GM12878 (cell line): ENCODE results near the gene PRPF31. TPM values are rescaled to one million over a fixed set of nuclear protein-coding genes. Genes with fewer than 3 reads are reported as not detected.

Experiments used
- ATAC-seq: fragments of 200-7000 bp; cut with Tn5 transposase; 3 replicates; pipeline ENCODE4 v1.9.1; 2020; ENCODE audit warnings: mild to moderate bottlenecking, moderate library complexity
- BruUV-seq: library from RNA; stranded (reverse); fragments of 400-500 nt; replicated peaks from 2 replicates; lab custom pipeline; 2021; lab: Mats Ljungman, UMichigan
- CTCF ChIA-PET: fragments of 300-600 bp; sonication (Branson Sonifier 250); formaldehyde crosslinking; extraction: SDS; loops from one replicate; lab custom pipeline; 2021; ENCODE audit warnings: inconsistent platforms; lab: Yijun Ruan, JAX
- POLR2A ChIA-PET: fragments of 350-600 bp; formaldehyde crosslinking; extraction: SDS; loops from one replicate; lab custom pipeline; 2021; ENCODE audit warnings: inconsistent platforms; lab: Charles Lee
- RAD21 ChIA-PET: fragments of 300-600 bp; sonication (Branson Sonifier 250); formaldehyde crosslinking; loops from one replicate; lab custom pipeline; 2023; ENCODE audit warnings: antibody characterized with exemption; ENCODE audit not compliant: unreplicated experiment; lab: Charles Lee
- SMC1A ChIA-PET: fragments of 300-600 bp; sonication (Branson Sonifier 250); formaldehyde crosslinking; loops from one replicate; lab custom pipeline; 2023; ENCODE audit not compliant: unreplicated experiment, uncharacterized antibody; lab: Charles Lee
- DNase-seq: peaks from one replicate; pipeline ENCODE4 v3.0.0-alpha.2; 2011; ENCODE audit warnings: low read depth, low spot score
- FAIRE-seq: peaks from 3 replicates; lab custom pipeline; 2011; peaks lifted over from hg19 to GRCh38; lab: Jason Lieb, UNC
- H2AFZ ChIP-seq: 2 replicates; pipeline ENCODE4 v1.6.0; 2011; ENCODE audit warnings: low read depth, low read length, control low read depth; ENCODE audit not compliant: control insufficient read depth
- H3K27ac ChIP-seq: 2 replicates; pipeline ENCODE4 v1.5.1; 2011; ENCODE audit warnings: control low read depth; ENCODE audit not compliant: control insufficient read depth, insufficient read depth
- H3K27me3 ChIP-seq, 2 experiments: replicated peaks in 1 of 2; 2 replicates each; pipeline versions ENCODE4 v1.6.0 to v1.6.1; 2011; ENCODE audit warnings: low read length in 1 of 2; ENCODE audit not compliant: control insufficient read depth in 2 of 2, insufficient read depth in 2 of 2
- H3K36me3 ChIP-seq, 2 experiments: 2 replicates each; pipeline ENCODE4 v1.5.1; 2011; ENCODE audit warnings: low read length in 1 of 2; ENCODE audit not compliant: control insufficient read depth in 2 of 2, insufficient read depth in 2 of 2
- H3K4me1 ChIP-seq: 2 replicates; pipeline ENCODE4 v1.6.1; 2011; ENCODE audit warnings: mild to moderate bottlenecking, low read length, moderate library complexity, mixed read lengths; ENCODE audit not compliant: control insufficient read depth, insufficient read depth
- H3K4me2 ChIP-seq: 2 replicates; pipeline ENCODE4 v1.6.0; 2011; ENCODE audit warnings: control low read depth; ENCODE audit not compliant: control insufficient read depth, insufficient read depth
- H3K4me3 ChIP-seq: fragments of 200-600 bp; sonication (generic); 2 replicates; pipeline ENCODE4 v1.5.1; 2016
- H3K79me2 ChIP-seq: 2 replicates; pipeline ENCODE4 v1.6.0; 2011; ENCODE audit warnings: low read length; ENCODE audit not compliant: control insufficient read depth, insufficient read depth
- H3K9ac ChIP-seq: 2 replicates; pipeline ENCODE4 v1.8.0; 2011; ENCODE audit warnings: low read length, control low read depth, mixed read lengths; ENCODE audit not compliant: control insufficient read depth, insufficient read depth
- H3K9me3 ChIP-seq: replicated peaks from 3 replicates; pipeline ENCODE4 v1.5.1; 2011; ENCODE audit warnings: mild to moderate bottlenecking, low read length; ENCODE audit not compliant: control insufficient read depth, insufficient read depth
- H4K20me1 ChIP-seq: 2 replicates; pipeline ENCODE4 v1.6.0; 2011; ENCODE audit not compliant: control insufficient read depth, insufficient read depth
- CHD4 ChIP-seq: fragments of 200-600 bp; sonication (generic); IDR thresholded peaks from 2 replicates; pipeline ENCODE4 v1.6.1; 2016; ENCODE audit warnings: mild to moderate bottlenecking
- ELK1 ChIP-seq: IDR thresholded peaks from 2 replicates; pipeline ENCODE4 v1.6.1; 2012; ENCODE audit warnings: low read depth, low read length, improper control_type of control experiment
- IKZF2 ChIP-seq, 2 experiments: fragments of 450-650 bp; IDR thresholded peaks; 2 replicates each; pipeline ENCODE4 v1.6.1; 2017; ENCODE audit warnings: mild to moderate bottlenecking in 2 of 2, moderate library complexity in 2 of 2
- JUND ChIP-seq: IDR thresholded peaks from 2 replicates; pipeline ENCODE4 v1.6.1; 2012; ENCODE audit warnings: low read depth, mild to moderate bottlenecking, low read length, improper control_type of control experiment, moderate library complexity
- KLF5 ChIP-seq: fragments of 450-650 bp; IDR thresholded peaks from 2 replicates; pipeline ENCODE4 v1.6.1; 2014; ENCODE audit warnings: mild to moderate bottlenecking; ENCODE audit not compliant: partially characterized antibody
- MTA3 ChIP-seq: IDR thresholded peaks from 2 replicates; pipeline ENCODE4 v1.6.1; 2012; ENCODE audit warnings: low read length, inconsistent platforms, borderline replicate concordance
- MYB ChIP-seq: fragments of 150-350 bp; IDR thresholded peaks from 2 replicates; pipeline ENCODE4 v1.6.1; 2014; ENCODE audit warnings: mild to moderate bottlenecking, low read depth, low read length, borderline replicate concordance
- NFYA ChIP-seq: IDR thresholded peaks from 2 replicates; pipeline ENCODE4 v1.6.1; 2011; ENCODE audit warnings: low read depth, mild to moderate bottlenecking, low read length, improper control_type of control experiment, borderline replicate concordance
- NR2C1 ChIP-seq: fragments of 450-650 bp; IDR thresholded peaks from 2 replicates; pipeline ENCODE4 v1.6.1; 2017; ENCODE audit warnings: antibody characterized with exemption, mild to moderate bottlenecking, moderate library complexity
- PAX8 ChIP-seq: fragments of 450-650 bp; IDR thresholded peaks from 2 replicates; pipeline ENCODE4 v1.6.1; 2017; ENCODE audit warnings: mild to moderate bottlenecking, moderate library complexity
- PML ChIP-seq: IDR thresholded peaks from 2 replicates; pipeline ENCODE4 v1.6.1; 2012; ENCODE audit warnings: low read length, inconsistent platforms
- POLR2AphosphoS2 ChIP-seq: IDR thresholded peaks from 2 replicates; pipeline ENCODE4 v1.6.1; 2011; ENCODE audit warnings: low read depth, mild to moderate bottlenecking, low read length, improper control_type of control experiment, moderate library complexity
- SPI1 ChIP-seq: IDR thresholded peaks from 2 replicates; pipeline ENCODE4 v1.6.1; 2011; ENCODE audit warnings: low read depth, mild to moderate bottlenecking, low read length, moderate library complexity, borderline replicate concordance; ENCODE audit not compliant: insufficient read depth
- ZNF384 ChIP-seq: IDR thresholded peaks from 2 replicates; pipeline ENCODE4 v1.6.1; 2012; ENCODE audit warnings: low read depth, mild to moderate bottlenecking, low read length, improper control_type of control experiment, borderline replicate concordance
- WGBS: methylation state at CpG from one replicate; pipeline ENCODE4 v1.1.6; 2016; ENCODE audit warnings: low lambda C conversion rate; ENCODE audit not compliant: insufficient replicate concordance, insufficient coverage; ENCODE audit errors: missing lambda C conversion rate; 5-methylcytosine and 5-hydroxymethylcytosine counted together
- in situ Hi-C: fragments of 300-500 bp; cut with MboI; formaldehyde crosslinking; loops from 9 replicates; pipeline ENCODE4 v1.14.3; 2018; ENCODE audit warnings: mixed read lengths
- intact Hi-C: fragments of 100-400 bp; cut with micrococcal nuclease; formaldehyde crosslinking; loops from one replicate; pipeline ENCODE4 v1.14.2; 2022; ENCODE audit not compliant: unreplicated experiment
- polyA plus RNA-seq, 11 experiments: library from polyadenylated mRNA; depleted of rRNA in 4 of 11; unstranded in 6 of 11; stranded (reverse) in 5 of 11; fragments of >200 nt; fragmentation: Nextera tagmentation in 4 of 11; fragmentation: Illumina TruSeq in 1 of 11; extraction: Ambion mirVana in 4 of 11; extraction: Trizol in 1 of 11; gene quantifications; 1 replicate in 1 of 11; 2 replicates in 10 of 11; pipeline versions ENCODE4 v1.2.1 to v1.2.3, GENCODE V29; 2011 to 2016; ENCODE audit warnings: inconsistent platforms in 2 of 11, missing spikeins in 2 of 11, low read depth in 1 of 11
- total RNA-seq, 4 experiments: library from RNA; depleted of rRNA in 3 of 4; stranded (reverse); fragments of >200 nt in 3 of 4; fragmentation: Illumina TruSeq in 1 of 4; extraction: Trizol in 1 of 4; gene quantifications; 2 replicates each; pipeline versions ENCODE4 v1.2.1 to v1.2.3, GENCODE V29; 2013 to 2021

The PRPF31 gene
- total and polyA plus RNA-seq, 10 of the 15 experiments (the other 5 are each of a cell fraction or from before 2014, with no cell fraction given): 2.7 to 170 (median 69.7) TPM

- H3K36me3 ChIP-seq: peaks cover 0 to under 1% of the 10 kb centered on the region in 2 experiments; a peak in 2 of 4 replicates
- peaks cover 9% of the 10 kb centered on the region for H3K79me2 ChIP-seq
- TF ChIP-seq MTA3: no peak
- TF ChIP-seq MYB: no peak
- no peak for TF ChIP-seq KLF5
- TF ChIP-seq CHD4: no peak
- TF ChIP-seq POLR2AphosphoS2: no peak
- TF ChIP-seq ZNF384: no peak
- TF ChIP-seq ELK1: no peak
- TF ChIP-seq SPI1: no peak
- TF ChIP-seq NFYA: no peak
- no peak for TF ChIP-seq IKZF2 (IDR thresholded peaks at IDR 0.05)
- no peak for TF ChIP-seq NR2C1
- no peak for TF ChIP-seq PAX8
- no peak for TF ChIP-seq JUND
- no peak for TF ChIP-seq PML
- H3K27me3 ChIP-seq: no peaks in the 10 kb centered on the region; a peak in 2 of 4 replicates
- no peak within 1 kb of the TSS for H3K4me2 ChIP-seq
- no peak within 1 kb of the TSS for H3K27ac ChIP-seq
- H2AFZ ChIP-seq: no peak within 1 kb of the TSS
- H3K9me3 ChIP-seq: no peaks in the 10 kb centered on the region
- RAD21 ChIA-PET: no interaction called here
- no TSS peak for BruUV-seq
- intact Hi-C loops (loop anchor here (10.0 kb wide), 2 partner anchors 576 to 996 kb away; partner anchors contain the start of gene ZNF160), in situ Hi-C loops (no loop called here)
- ATAC-seq: no peak
- H3K9ac ChIP-seq: no peak within 1 kb of the TSS
- WGBS: 64% methylated on average over 5 of the region's 5 CpGs
- H4K20me1 ChIP-seq: no peaks in the 10 kb centered on the region
- POLR2A ChIA-PET: no interaction called here
- DNase-seq: no peak
- FAIRE-seq: no peak
- no peak within 1 kb of the TSS for H3K4me3 ChIP-seq
- CTCF ChIA-PET: no interaction called here
- no peaks in the 10 kb centered on the region for H3K4me1 ChIP-seq
- SMC1A ChIA-PET: interaction anchor here (0.6 kb wide), 1 partner anchor 190 kb away, joined by 3 read pairs; no protein-coding TSS in a partner anchor
Measured at GRCh38 chr19:54100561-54100960, 15.0 kb upstream of the PRPF31 start, which contains the start of gene OSCAR. OSCAR (minus strand) TSS chr19:54100803; CDS start chr19:54100792, 11 bp downstream.
